VCaP (cell line): Measurements from ENCODE around the gene LASP1NB.

Experiments
- H3K27ac ChIP-seq: fragments of 450-650 bp; 2 replicates; pipeline ENCODE4 v1.5.1; 2017
- CTCF ChIP-seq: fragments of 450-650 bp; conservative IDR thresholded peaks from 2 replicates; pipeline ENCODE4 v1.5.1; 2017; ENCODE audit warnings: mild to moderate bottlenecking, moderate library complexity

LASP1NB gene

GRCh38 chr17:38912221-38912813 lies 13.1 kb upstream of the LASP1NB start:
- TF ChIP-seq CTCF, result no peak
- no peak overlapping the region for H3K27ac ChIP-seq

- TF ChIP-seq CTCF, result no peak
- H3K27ac ChIP-seq, result peak overlapping the region; percentile 41; the same call in 1 of the 2 replicates
These were observed 10.4 kb upstream of the LASP1NB start for GRCh38 chr17:38914741-38915638.

- TF ChIP-seq CTCF, result no peak
- peak overlapping the region; percentile 41 for H3K27ac ChIP-seq
These were observed 9.8 kb upstream of the LASP1NB start for GRCh38 chr17:38915639-38915995.

- no peak overlapping the region; the same call in 1 of the 2 replicates for H3K27ac ChIP-seq
- TF ChIP-seq CTCF, result no peak
These were observed 8.6 kb upstream of the LASP1NB start for GRCh38 chr17:38916771-38917170.

- H3K27ac ChIP-seq, result no peak overlapping the region
- 0 out of 2 replicates have a peak, but pooled peaks have one; percentile 34 for TF ChIP-seq CTCF
These were observed 8.2 kb upstream of the LASP1NB start for GRCh38 chr17:38917259-38917658.

GRCh38 chr17:38918129-38918913 lies 7.1 kb upstream of the LASP1NB start:
- no peak overlapping the region for H3K27ac ChIP-seq
- no peak for TF ChIP-seq CTCF

GRCh38 chr17:38918916-38919315 lies 6.5 kb upstream of the LASP1NB start:
- TF ChIP-seq CTCF, result no peak
- H3K27ac ChIP-seq, result no peak overlapping the region
